ENCODE measurements around the gene B4GALT5.
"Not testable (repeated sequence)": the region's sequence is repeated elsewhere in the genome, so short reads cannot be mapped to it uniquely, and the experiment has no call there.

GRCh38 chr20:49611539-49612126, 102.0 kb downstream of the B4GALT5 start:
- not testable (repeated sequence) for TF ChIP-seq RCOR1 (IDR thresholded peaks at IDR 0.05; ENCODE audit: low read depth, low read length); POLR2A (IDR thresholded peaks at IDR 0.05; ENCODE audit: low read length); TFCP2L1 (CRISPR knock-in tag; IDR thresholded peaks at IDR 0.05); RFX5 (IDR thresholded peaks at IDR 0.05); CBX8 (IDR thresholded peaks at IDR 0.05)

All from A549 (cell line).